ENCODE measurements around the gene SOX12. TPM values are rescaled to one million over a fixed set of nuclear protein-coding genes. Genes with fewer than 3 reads are reported as not detected.
A peak's percentile ranks its signal among the peaks of the same experiment; 100 is the strongest.

SOX12 gene
- total RNA-seq (1 to 10 TPM; 4.3 to 8.8 (median 6.5) TPM), polyA plus RNA-seq (1 to 10 TPM; 2.9 to 4.8 TPM)

- Histone ChIP-seq H3K4me1 (peaks cover 0 to 6% (median 6%) of the 10 kb centered on the region in 3 donors), H3K4me3 (peak within 1 kb of the TSS; percentile 57 to 74 (median 70)), H3K27ac (peak within 1 kb of the TSS; percentile 85 to 96 (median 90)), H3K27me3 (no peaks in the 10 kb centered on the region), H3K36me3 (no peaks in the 10 kb centered on the region), H3K9me3 (no peaks in the 10 kb centered on the region)
- 0% methylated on average over 59 to 106 of the region's 106 CpGs for WGBS, 2 donors
- no peak for FAIRE-seq
- ATAC-seq, result peak; percentile 76 to 87 (median 80)
- intact Hi-C loops (cut with DNase I), result no loop called here
- TF ChIP-seq CTCF (IDR thresholded peaks at IDR 0.05), result no peak
- peak; percentile 96 to 99 (median 98) for DNase-seq
Measured at GRCh38 chr20:325045-325888, at the start of gene SOX12. TSS of gene SOX12 (plus strand) at chr20:325552. CDS start at chr20:325925, 373 bp downstream.

GRCh38 chr20:275791-276190, 49.6 kb upstream of the SOX12 start:
- no peaks in the 10 kb centered on the region for H3K4me1 ChIP-seq
- FAIRE-seq (no peak), ATAC-seq (no peak), DNase-seq (peak in 1 of 6 donors; percentile 3)
- no peaks in the 10 kb centered on the region for H3K36me3 ChIP-seq
- no peaks in the 10 kb centered on the region for H3K9me3 ChIP-seq
- no peak overlapping the region for H3K4me3 ChIP-seq
- intact Hi-C loops (cut with DNase I), result no loop called here
- WGBS, 2 donors, result 81 to 85% methylated on average over 7 of the region's 7 CpGs
- TF ChIP-seq CTCF (IDR thresholded peaks at IDR 0.05), result no peak
- H3K27me3 ChIP-seq, result no peaks in the 10 kb centered on the region
- H3K27ac ChIP-seq, result no peak overlapping the region

- Histone ChIP-seq H3K4me3 (no peak overlapping the region), H3K36me3 (no peaks in the 10 kb centered on the region), H3K27ac (no peak overlapping the region), H3K4me1 (no peaks in the 10 kb centered on the region), H3K9me3 (no peaks in the 10 kb centered on the region), H3K27me3 (no peaks in the 10 kb centered on the region)
- FAIRE-seq (no peak), ATAC-seq (no peak), DNase-seq (peak in 1 of 6 donors; percentile 4)
- intact Hi-C loops (cut with DNase I), result no loop called here
- TF ChIP-seq CTCF (IDR thresholded peaks at IDR 0.05), result no peak
- 91 to 95% methylated on average over 12 of the region's 12 CpGs for WGBS, 2 donors
Measured at GRCh38 chr20:276620-277495, 48.5 kb upstream of the SOX12 start.

- FAIRE-seq (no peak), DNase-seq (no peak), ATAC-seq (no peak)
- no peak overlapping the region for H3K27ac ChIP-seq
- intact Hi-C loops (cut with DNase I), result no loop called here
- 32 to 42% methylated on average over 2 to 3 of the region's 3 CpGs for WGBS, 2 donors
- H3K36me3 ChIP-seq, result no peaks in the 10 kb centered on the region
- H3K4me1 ChIP-seq, result no peaks in the 10 kb centered on the region
- no peaks in the 10 kb centered on the region for H3K27me3 ChIP-seq
- no peaks in the 10 kb centered on the region for H3K9me3 ChIP-seq
- no peak for TF ChIP-seq CTCF (IDR thresholded peaks at IDR 0.05)
- no peak overlapping the region for H3K4me3 ChIP-seq
Measured at GRCh38 chr20:277496-277781, 47.9 kb upstream of the SOX12 start.

Measured in pancreas (tissue), 10 donors.